Erythroblast (primary cell): ENCODE measurements around the gene SBF2.

Experiments
- GATA1 ChIP-seq: IDR thresholded peaks from 2 replicates; pipeline ENCODE4 v1.6.1; 2011; ENCODE audit warnings: low read depth, mild to moderate bottlenecking, control low read depth, low read length, moderate library complexity
- POLR2A ChIP-seq: IDR thresholded peaks from 2 replicates; pipeline ENCODE4 v1.6.1; 2011; ENCODE audit warnings: mild to moderate bottlenecking, low read length

DNA sequence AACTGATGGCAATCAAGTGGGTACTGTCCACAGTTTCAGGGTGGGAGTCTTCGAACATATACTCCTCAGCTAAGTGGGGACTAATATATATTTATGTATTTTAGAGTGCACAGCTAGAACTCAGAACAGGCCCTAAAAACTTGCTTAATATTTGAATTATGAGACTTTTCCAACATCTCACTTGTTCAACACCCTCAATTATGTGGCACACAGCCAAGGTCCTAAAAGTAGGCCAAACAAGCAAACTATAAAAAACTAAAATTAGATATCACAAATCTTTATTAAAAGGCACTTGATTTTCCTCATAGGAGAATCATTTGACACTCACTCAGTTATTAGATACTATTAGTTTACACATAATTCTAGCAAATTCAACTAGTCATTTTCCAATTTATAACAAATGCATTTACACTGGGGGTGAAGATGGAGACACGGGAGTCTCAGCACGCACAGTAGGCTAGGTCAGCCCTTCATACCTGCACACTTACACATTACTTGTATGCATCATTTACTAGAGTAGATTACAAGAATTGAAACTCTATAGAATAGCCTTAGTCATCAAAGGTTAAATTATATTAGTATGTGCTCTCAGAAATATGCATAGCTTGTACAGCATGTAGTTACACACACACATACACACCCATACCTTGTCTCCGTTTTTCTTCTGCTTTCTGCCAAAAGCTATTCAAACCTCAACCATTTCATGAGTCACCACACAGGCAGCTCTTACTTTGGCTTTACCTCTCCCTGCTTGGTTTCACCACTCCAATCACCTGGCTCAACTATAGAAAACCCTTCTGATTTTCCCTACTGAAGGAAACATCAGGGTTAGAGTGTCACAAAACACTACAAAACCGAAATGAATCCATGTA lies 171.5 kb downstream of the SBF2 start:
- TF ChIP-seq POLR2A: no peak
- TF ChIP-seq GATA1: no peak
